Stimulated activated CD4-positive, alpha-beta T cell treated with anti-CD3 and anti-CD28 coated beads, Interleukin-15, amount 100 ng/mL, for 1 hour (primary cell): ENCODE data around the gene MTMR6.

Source experiments
- DNase-seq, 2 donors: peaks; one replicate each; pipeline ENCODE4 v3.0.0-alpha.2; 2020; ENCODE audit warnings: low read depth in 1 of 2, low spot score in 1 of 2

MTMR6 gene

GRCh38 chr13:25218019-25218418 lies 69.3 kb downstream of the MTMR6 start:
- no peak for DNase-seq

GRCh38 chr13:25217023-25217885 lies 70.0 kb downstream of the MTMR6 start:
- no peak for DNase-seq

- DNase-seq = no peak
These were observed 72.1 kb downstream of the MTMR6 start for GRCh38 chr13:25215253-25215575.

- no peak for DNase-seq
These were observed 72.6 kb downstream of the MTMR6 start for GRCh38 chr13:25214491-25215252.

GRCh38 chr13:25213715-25214114 lies 73.6 kb downstream of the MTMR6 start:
- no peak for DNase-seq

GRCh38 chr13:25210842-25211569 lies 76.3 kb downstream of the MTMR6 start:
- DNase-seq = no peak

GRCh38 chr13:25207291-25207810 lies 79.9 kb downstream of the MTMR6 start:
- no peak for DNase-seq

GRCh38 chr13:25204863-25205262 lies 82.4 kb downstream of the MTMR6 start:
- no peak for DNase-seq

- no peak for DNase-seq
These were observed 84.1 kb downstream of the MTMR6 start for GRCh38 chr13:25203127-25203740.

- DNase-seq = no peak
These were observed 86.5 kb downstream of the MTMR6 start for GRCh38 chr13:25200783-25201182.

- DNase-seq = no peak
These were observed 88.6 kb downstream of the MTMR6 start for GRCh38 chr13:25198647-25199046.

GRCh38 chr13:25196971-25197370 lies 90.3 kb downstream of the MTMR6 start:
- no peak for DNase-seq
